DND-41 (cell line): ENCODE measurements around the gene ZC3H7A.

ENCODE experiments used
- ATAC-seq: fragments of 200-7000 bp; cut with Tn5 transposase; 3 replicates; pipeline ENCODE4 v1.9.1; 2021; ENCODE audit warnings: low read depth; ENCODE audit not compliant: insufficient read depth
- DNase-seq: peaks from one replicate; pipeline ENCODE4 v3.0.0-alpha.2; 2020
- H2AFZ ChIP-seq: 2 replicates; pipeline ENCODE4 v1.6.0; 2012; ENCODE audit warnings: low read depth, low read length
- H3K27ac ChIP-seq: 2 replicates; pipeline ENCODE4 v1.5.1; 2012; ENCODE audit warnings: low read length, inconsistent platforms
- H3K27me3 ChIP-seq: fragments of 200-600 bp; sonication (generic); 2 replicates; pipeline ENCODE4 v1.6.0; 2012; ENCODE audit warnings: low read length, mild to moderate bottlenecking, inconsistent platforms; ENCODE audit not compliant: insufficient read depth, poor library complexity
- H3K36me3 ChIP-seq: 2 replicates; pipeline ENCODE4 v1.5.1; 2012; ENCODE audit warnings: low read length, inconsistent platforms; ENCODE audit not compliant: insufficient read depth
- H3K4me1 ChIP-seq: 2 replicates; pipeline ENCODE4 v1.5.1; 2012; ENCODE audit warnings: mild to moderate bottlenecking, low read length; ENCODE audit not compliant: insufficient read depth
- H3K4me2 ChIP-seq: 2 replicates; pipeline ENCODE4 v1.6.0; 2012; ENCODE audit warnings: mild to moderate bottlenecking, moderate library complexity, low read length, inconsistent platforms; ENCODE audit not compliant: insufficient read depth
- H3K4me3 ChIP-seq, 2 experiments: fragments of 200-600 bp in 1 of 2; shearing (Covaris generic) in 1 of 2; 2 replicates each; pipeline ENCODE4 v1.5.1; 2012 to 2016; ENCODE audit warnings: inconsistent platforms in 2 of 2, low read length in 2 of 2, mild to moderate bottlenecking in 2 of 2, low read depth in 1 of 2, moderate library complexity in 1 of 2
- H3K79me2 ChIP-seq: 2 replicates; pipeline ENCODE4 v1.6.0; 2012; ENCODE audit warnings: low read length, inconsistent platforms; ENCODE audit not compliant: insufficient read depth
- H3K9ac ChIP-seq: 2 replicates; pipeline ENCODE4 v1.6.0; 2012; ENCODE audit warnings: low read depth, mild to moderate bottlenecking, inconsistent platforms, low read length, moderate library complexity
- H3K9me3 ChIP-seq: 2 replicates; pipeline ENCODE4 v1.5.1; 2012; ENCODE audit warnings: low read length, moderate library complexity, mild to moderate bottlenecking, inconsistent platforms; ENCODE audit not compliant: insufficient read depth, severe bottlenecking
- H4K20me1 ChIP-seq: 2 replicates; pipeline ENCODE4 v1.6.0; 2012; ENCODE audit warnings: low read length; ENCODE audit not compliant: insufficient read depth
- EZH2 ChIP-seq: IDR thresholded peaks from 3 replicates; pipeline ENCODE4 v1.6.1; 2012; ENCODE audit warnings: borderline replicate concordance, low read depth, mild to moderate bottlenecking, moderate library complexity, low read length, inconsistent platforms; ENCODE audit not compliant: severe bottlenecking
- TF ChIP-seq, protein P1 (sequence below): IDR thresholded peaks from 2 replicates; pipeline ENCODE4 v1.5.1; 2012; ENCODE audit warnings: borderline replicate concordance, low read length, moderate library complexity, mild to moderate bottlenecking; ENCODE audit not compliant: poor library complexity, severe bottlenecking; ENCODE audit errors: extremely low read depth

The ZC3H7A gene

DNA sequence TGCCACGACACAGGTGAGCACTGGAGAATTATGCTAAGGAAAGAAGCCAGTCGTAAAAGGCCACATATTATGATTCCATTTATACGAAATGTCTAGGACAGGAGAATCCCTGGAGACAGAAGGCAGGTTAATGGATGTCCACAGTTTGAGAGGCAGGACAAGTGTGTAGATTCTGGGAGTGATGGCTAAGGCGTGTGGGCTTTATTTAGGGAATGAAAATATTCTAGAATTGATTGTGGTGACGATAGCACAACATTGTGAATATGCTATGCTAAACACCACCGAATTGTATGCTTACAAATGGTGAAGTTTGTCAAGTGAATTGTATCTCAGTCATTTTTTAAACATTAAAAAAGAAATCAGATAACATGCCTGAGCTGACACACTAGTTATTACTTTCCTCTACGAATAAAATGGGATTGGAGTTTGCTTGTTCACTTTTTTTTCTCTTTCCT lies 49.1 kb downstream of the ZC3H7A start:
- no peaks in the 10 kb centered on the region for H3K27me3 ChIP-seq
- peaks cover 11% of the 10 kb centered on the region for H3K4me1 ChIP-seq
- H3K4me2 ChIP-seq = no peak overlapping the region
- H3K4me3 ChIP-seq = no peak overlapping the region
- no peaks in the 10 kb centered on the region for H4K20me1 ChIP-seq
- H3K27ac ChIP-seq = no peak overlapping the region
- no peak for DNase-seq
- no peak overlapping the region for H2AFZ ChIP-seq
- TF ChIP-seq EZH2 = no peak
- TF ChIP-seq, protein P1, sequence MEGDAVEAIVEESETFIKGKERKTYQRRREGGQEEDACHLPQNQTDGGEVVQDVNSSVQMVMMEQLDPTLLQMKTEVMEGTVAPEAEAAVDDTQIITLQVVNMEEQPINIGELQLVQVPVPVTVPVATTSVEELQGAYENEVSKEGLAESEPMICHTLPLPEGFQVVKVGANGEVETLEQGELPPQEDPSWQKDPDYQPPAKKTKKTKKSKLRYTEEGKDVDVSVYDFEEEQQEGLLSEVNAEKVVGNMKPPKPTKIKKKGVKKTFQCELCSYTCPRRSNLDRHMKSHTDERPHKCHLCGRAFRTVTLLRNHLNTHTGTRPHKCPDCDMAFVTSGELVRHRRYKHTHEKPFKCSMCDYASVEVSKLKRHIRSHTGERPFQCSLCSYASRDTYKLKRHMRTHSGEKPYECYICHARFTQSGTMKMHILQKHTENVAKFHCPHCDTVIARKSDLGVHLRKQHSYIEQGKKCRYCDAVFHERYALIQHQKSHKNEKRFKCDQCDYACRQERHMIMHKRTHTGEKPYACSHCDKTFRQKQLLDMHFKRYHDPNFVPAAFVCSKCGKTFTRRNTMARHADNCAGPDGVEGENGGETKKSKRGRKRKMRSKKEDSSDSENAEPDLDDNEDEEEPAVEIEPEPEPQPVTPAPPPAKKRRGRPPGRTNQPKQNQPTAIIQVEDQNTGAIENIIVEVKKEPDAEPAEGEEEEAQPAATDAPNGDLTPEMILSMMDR = no peak
- peaks cover 37% of the 10 kb centered on the region for H3K36me3 ChIP-seq
- H3K79me2 ChIP-seq = no peaks in the 10 kb centered on the region
- no peak for ATAC-seq
- no peak overlapping the region for H3K9ac ChIP-seq
- H3K9me3 ChIP-seq = no peaks in the 10 kb centered on the region

DNA sequence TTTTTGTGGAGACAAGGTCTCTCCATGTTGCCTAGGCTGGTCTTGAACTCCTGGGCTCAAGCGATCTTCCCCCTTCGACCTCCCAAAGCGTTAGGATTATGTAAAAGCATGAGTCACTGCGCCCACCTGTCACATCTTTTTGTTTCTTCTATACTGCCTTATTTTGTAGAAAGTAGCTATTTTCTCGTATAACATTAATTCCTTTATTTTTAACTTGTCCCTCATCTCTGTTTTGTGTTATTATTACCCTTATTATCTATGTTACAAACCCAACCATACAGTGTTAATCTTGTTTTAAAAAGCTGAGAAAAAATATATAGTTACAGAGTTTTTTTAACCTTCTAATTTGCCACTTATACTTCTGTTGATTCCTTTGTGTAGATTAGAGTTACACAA lies 53.0 kb downstream of the ZC3H7A start:
- no peaks in the 10 kb centered on the region for H3K9me3 ChIP-seq
- peaks cover 36% of the 10 kb centered on the region for H3K4me1 ChIP-seq
- H3K27me3 ChIP-seq = no peaks in the 10 kb centered on the region
- no peak overlapping the region for H3K4me3 ChIP-seq
- TF ChIP-seq, protein P1 = no peak
- no peak for TF ChIP-seq EZH2
- H4K20me1 ChIP-seq = peaks cover 17% of the 10 kb centered on the region; the same call in 1 of the 2 replicates
- no peak overlapping the region for H3K9ac ChIP-seq
- H3K27ac ChIP-seq = no peak overlapping the region
- no peak overlapping the region for H2AFZ ChIP-seq
- H3K79me2 ChIP-seq = peaks cover 33% of the 10 kb centered on the region
- no peak for ATAC-seq
- DNase-seq = no peak
- no peak overlapping the region for H3K4me2 ChIP-seq
- peaks cover 5% of the 10 kb centered on the region; the same call in 1 of the 2 replicates for H3K36me3 ChIP-seq

DNA sequence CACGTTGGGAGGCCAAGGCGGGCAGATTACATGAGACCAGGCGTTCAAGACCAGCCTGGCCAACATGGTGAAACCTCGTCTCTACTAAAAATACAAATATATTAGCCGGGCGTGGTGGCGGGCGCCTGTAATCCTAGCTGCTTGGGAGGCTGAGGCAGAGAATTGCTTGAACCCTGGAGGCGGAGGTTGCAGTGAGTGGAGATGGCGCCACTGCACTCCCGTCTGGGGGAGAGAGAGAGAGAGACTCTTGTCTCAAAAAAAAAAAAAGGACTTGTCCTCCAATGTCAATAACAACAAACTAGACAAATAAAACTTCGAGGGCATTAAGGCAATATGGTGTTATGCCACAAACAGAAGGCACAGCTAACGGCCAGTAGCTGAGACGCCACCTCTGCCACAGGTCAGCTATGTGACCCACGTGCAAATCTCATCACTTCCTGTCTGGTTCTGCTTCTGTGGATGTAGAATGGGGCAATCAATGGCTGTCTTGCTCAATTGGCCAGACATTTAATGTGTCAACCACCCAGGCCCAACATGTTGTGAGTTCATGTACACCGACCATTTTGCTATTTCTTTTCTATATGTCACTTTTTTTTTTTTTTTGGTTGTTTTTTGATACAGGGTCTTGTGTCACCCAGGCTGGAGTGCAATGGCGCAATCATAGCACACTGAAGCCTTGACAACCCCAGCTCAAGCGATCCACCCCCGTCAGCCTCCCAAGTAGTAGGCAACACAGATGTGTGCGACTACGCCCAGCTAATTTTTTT lies 53.6 kb downstream of the ZC3H7A start:
- Histone ChIP-seq H2AFZ (peak overlapping the region; percentile 88), H3K9ac (peak overlapping the region; percentile 86), H3K27me3 (no peaks in the 10 kb centered on the region), H3K9me3 (no peaks in the 10 kb centered on the region), H3K4me2 (peak overlapping the region; percentile 78), H3K36me3 (peaks cover 5% of the 10 kb centered on the region; the same call in 1 of the 2 replicates), H3K79me2 (peaks cover 39% of the 10 kb centered on the region), H3K27ac (peak overlapping the region; percentile 71), H3K4me1 (peaks cover 37% of the 10 kb centered on the region), H3K4me3 (peak overlapping the region; percentile 67 to 76; a peak in 3 of 4 replicates), H4K20me1 (peaks cover 19% of the 10 kb centered on the region; the same call in 1 of the 2 replicates)
- peak; percentile 36 for DNase-seq
- TF ChIP-seq, protein P1 = no peak
- TF ChIP-seq EZH2 = no peak
- no peak for ATAC-seq
